Tibial nerve (tissue), 4 donors: Measurements from ENCODE around the gene CDH4.

Experiments used
- CTCF ChIP-seq, 5 experiments: fragments of 200-600 bp in 3 of 5; fragments of 450-650 bp in 2 of 5; sonication (generic) in 3 of 5; IDR thresholded peaks; one replicate each; pipeline ENCODE4 v1.5.1; 2016 to 2019; ENCODE audit warnings: antibody characterized with exemption in 5 of 5, mild to moderate bottlenecking in 3 of 5, moderate library complexity in 2 of 5
- EP300 ChIP-seq, 2 donors: sonication (generic); formaldehyde crosslinking; IDR thresholded peaks; one replicate each; pipeline ENCODE4 v1.6.1; 2017; ENCODE audit warnings: antibody characterized with exemption in 2 of 2, mild to moderate bottlenecking in 1 of 2
- POLR2A ChIP-seq, 2 donors: fragments of 450-650 bp; IDR thresholded peaks; one replicate each; pipeline ENCODE4 v1.6.1; 2017; ENCODE audit warnings: antibody characterized with exemption in 2 of 2, mild to moderate bottlenecking in 2 of 2, moderate library complexity in 2 of 2

DNA sequence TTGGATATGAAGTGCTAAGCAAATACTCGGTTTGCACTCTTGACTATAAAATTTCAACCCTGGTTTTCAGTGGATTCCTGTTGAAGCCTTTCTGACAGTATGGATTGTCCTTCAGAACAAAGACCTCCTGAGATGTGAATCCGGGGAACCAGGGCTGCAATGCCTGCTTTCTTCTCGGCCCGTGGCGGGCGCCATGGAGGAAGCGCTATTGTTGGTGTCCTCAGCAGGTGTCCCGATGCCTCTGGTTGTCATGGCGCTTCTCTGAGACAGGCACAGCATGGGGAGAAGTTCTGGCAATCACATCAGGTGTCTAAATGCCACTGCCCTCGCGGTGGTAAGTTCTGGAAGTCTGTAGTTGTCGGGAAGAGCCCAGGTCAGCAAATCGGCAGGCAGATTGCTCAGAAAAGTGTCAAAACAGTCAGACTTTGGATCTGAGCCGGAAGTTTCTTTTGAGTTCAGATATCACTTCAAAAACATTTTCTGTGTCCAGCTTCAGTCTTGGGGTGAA, 188.5 kb downstream of the CDH4 start:
- no peak for TF ChIP-seq POLR2A (IDR thresholded peaks at IDR 0.05)
- no peak for TF ChIP-seq CTCF (IDR thresholded peaks at IDR 0.05)
- no peak for TF ChIP-seq EP300 (IDR thresholded peaks at IDR 0.05)
